Measurements from ENCODE around the gene CRADD. TPM values are rescaled to one million over a fixed set of nuclear protein-coding genes. Genes with fewer than 3 reads are reported as not detected.

Gene CRADD
- total RNA-seq, 4 donors from 2014 or later, result 11.8 to 49.5 (median 31.4) TPM

DNA sequence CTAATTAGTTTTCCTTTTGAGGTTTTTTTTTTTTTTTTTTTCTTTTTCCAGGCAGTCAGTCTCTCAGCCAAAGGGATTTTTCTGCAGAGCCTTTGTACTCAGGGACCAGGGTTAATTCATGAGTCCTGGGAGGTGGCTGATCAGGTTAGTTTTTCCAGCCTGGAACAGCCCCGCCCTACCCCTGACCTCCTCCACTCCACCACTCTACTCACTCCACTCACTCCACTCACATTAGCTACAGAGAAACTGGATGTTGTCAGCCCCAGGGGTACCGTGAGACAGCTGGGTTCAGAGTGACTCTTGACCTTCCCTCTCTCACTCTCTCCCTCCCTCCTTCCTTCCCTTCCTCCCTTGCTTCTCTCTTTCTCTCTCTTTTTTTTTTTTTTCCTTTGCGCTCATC lies 161.0 kb downstream of the CRADD start:
- Histone ChIP-seq H3K27me3 (no peaks in the 10 kb centered on the region), H3K9me3 (no peaks in the 10 kb centered on the region), H3K27ac (no peak overlapping the region), H3K4me1 (peaks cover 0 to 8% (median 0%) of the 10 kb centered on the region in 3 donors), H3K4me3 (no peak overlapping the region), H3K36me3 (no peaks in the 10 kb centered on the region)
- WGBS, 2 donors (ENCODE audit: low coverage in 1 of 2), result 22 to 75% methylated on average over 1 to 3 of the region's 3 CpGs
- TF ChIP-seq POLR2A (IDR thresholded peaks at IDR 0.05) (no peak), EP300 (IDR thresholded peaks at IDR 0.05) (no peak), POLR2AphosphoS5 (IDR thresholded peaks at IDR 0.05) (no peak)
- TF ChIP-seq, protein P1, sequence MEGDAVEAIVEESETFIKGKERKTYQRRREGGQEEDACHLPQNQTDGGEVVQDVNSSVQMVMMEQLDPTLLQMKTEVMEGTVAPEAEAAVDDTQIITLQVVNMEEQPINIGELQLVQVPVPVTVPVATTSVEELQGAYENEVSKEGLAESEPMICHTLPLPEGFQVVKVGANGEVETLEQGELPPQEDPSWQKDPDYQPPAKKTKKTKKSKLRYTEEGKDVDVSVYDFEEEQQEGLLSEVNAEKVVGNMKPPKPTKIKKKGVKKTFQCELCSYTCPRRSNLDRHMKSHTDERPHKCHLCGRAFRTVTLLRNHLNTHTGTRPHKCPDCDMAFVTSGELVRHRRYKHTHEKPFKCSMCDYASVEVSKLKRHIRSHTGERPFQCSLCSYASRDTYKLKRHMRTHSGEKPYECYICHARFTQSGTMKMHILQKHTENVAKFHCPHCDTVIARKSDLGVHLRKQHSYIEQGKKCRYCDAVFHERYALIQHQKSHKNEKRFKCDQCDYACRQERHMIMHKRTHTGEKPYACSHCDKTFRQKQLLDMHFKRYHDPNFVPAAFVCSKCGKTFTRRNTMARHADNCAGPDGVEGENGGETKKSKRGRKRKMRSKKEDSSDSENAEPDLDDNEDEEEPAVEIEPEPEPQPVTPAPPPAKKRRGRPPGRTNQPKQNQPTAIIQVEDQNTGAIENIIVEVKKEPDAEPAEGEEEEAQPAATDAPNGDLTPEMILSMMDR (IDR thresholded peaks at IDR 0.05), result no peak
- ATAC-seq, result no peak

DNA sequence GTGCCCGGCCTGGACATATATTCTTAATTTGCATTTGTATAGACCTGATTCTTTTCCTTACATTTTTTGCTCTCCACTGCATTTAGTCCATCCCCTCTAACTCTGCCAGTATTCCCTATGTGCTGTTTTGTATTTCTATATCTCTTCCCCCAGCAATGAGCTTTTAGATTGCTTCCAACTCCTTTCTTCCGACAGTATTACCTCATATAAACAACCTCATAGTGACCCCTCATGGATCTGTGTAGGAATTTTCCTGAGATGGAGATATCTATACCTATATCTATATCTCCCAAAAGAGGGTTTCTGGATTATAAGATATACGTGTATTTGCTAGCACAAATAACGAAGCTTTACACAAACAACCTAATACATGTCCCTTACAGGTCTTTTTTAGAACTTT lies 161.9 kb downstream of the CRADD start:
- Histone ChIP-seq H3K4me3 (no peak overlapping the region), H3K27ac (no peak overlapping the region), H3K4me1 (peaks cover 0 to 8% (median 0%) of the 10 kb centered on the region in 3 donors), H3K9me3 (no peaks in the 10 kb centered on the region), H3K36me3 (no peaks in the 10 kb centered on the region), H3K27me3 (no peaks in the 10 kb centered on the region)
- TF ChIP-seq POLR2AphosphoS5 (IDR thresholded peaks at IDR 0.05) (no peak), POLR2A (IDR thresholded peaks at IDR 0.05) (no peak), EP300 (IDR thresholded peaks at IDR 0.05) (no peak)
- TF ChIP-seq, protein P1 (IDR thresholded peaks at IDR 0.05), result no peak
- WGBS, 2 donors (ENCODE audit: low coverage in 1 of 2), result 88 to 89% methylated on average over 4 of the region's 4 CpGs
- no peak for ATAC-seq

DNA sequence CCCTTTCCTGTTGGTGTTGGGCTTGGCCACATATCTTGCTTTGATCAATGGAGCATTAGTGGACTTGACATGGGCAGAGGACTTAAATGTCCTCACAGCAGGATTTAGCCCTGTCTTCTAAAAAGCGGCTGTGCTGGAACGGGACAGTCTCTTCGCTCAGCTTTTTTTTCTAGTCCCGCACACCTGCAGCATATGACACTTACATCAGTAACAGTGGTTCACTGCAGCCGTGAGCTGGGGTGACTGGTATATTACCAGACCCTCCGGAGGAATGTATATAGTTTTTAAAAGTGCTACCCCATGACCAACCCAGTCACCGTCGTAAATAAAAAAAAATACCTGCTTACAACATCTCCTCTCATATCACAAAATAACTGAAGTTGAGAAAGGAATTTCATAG lies 164.5 kb downstream of the CRADD start:
- 95 to 98% methylated on average over 8 of the region's 8 CpGs for WGBS, 2 donors (ENCODE audit: low coverage in 1 of 2)
- H3K36me3 ChIP-seq, result no peaks in the 10 kb centered on the region
- H3K4me3 ChIP-seq, result no peak overlapping the region
- TF ChIP-seq POLR2AphosphoS5 (IDR thresholded peaks at IDR 0.05), result no peak
- no peak for TF ChIP-seq POLR2A (IDR thresholded peaks at IDR 0.05)
- TF ChIP-seq EP300 (IDR thresholded peaks at IDR 0.05), result no peak
- TF ChIP-seq, protein P1 (IDR thresholded peaks at IDR 0.05), result no peak
- no peak for ATAC-seq
- H3K27ac ChIP-seq, result no peak overlapping the region
- H3K4me1 ChIP-seq, result peaks cover 0 to 8% (median 0%) of the 10 kb centered on the region in 3 donors
- H3K9me3 ChIP-seq, result no peaks in the 10 kb centered on the region
- H3K27me3 ChIP-seq, result no peaks in the 10 kb centered on the region

DNA sequence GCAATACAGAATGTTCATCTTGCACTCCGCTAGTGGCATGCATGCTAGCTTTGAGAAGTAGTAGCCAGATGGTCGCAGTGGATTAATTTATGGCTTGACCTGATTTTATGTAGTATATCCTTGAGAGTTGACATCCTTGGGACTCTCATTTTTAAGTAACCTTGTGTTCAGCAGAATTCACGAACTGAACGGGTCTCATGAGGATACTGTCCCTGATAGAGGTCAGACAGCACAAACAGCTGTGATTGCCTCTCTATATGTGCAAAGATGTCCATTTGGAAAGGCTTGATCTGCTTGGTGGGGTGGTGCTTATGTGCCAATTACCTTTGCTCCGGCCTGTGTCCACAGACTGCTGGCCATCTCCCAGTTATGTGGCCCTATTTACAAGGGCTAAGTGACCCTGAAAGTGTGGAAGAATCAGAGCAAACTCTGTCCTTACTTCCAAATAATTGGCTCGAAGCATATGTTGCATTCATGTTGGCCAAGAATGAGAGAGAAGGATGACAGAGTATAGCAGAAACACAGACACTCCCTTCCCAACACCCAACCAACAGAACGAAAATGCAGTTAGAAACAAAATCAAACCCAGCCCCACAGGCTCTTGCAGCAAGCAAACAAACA lies 167.1 kb downstream of the CRADD start:
- Histone ChIP-seq H3K9me3 (no peaks in the 10 kb centered on the region), H3K27me3 (no peaks in the 10 kb centered on the region), H3K4me3 (no peak overlapping the region), H3K36me3 (no peaks in the 10 kb centered on the region), H3K27ac (no peak overlapping the region), H3K4me1 (peaks cover 0 to 4% (median 0%) of the 10 kb centered on the region in 3 donors)
- TF ChIP-seq, protein P1 (IDR thresholded peaks at IDR 0.05), result no peak
- TF ChIP-seq POLR2A (IDR thresholded peaks at IDR 0.05), result no peak
- TF ChIP-seq EP300 (IDR thresholded peaks at IDR 0.05), result no peak
- TF ChIP-seq POLR2AphosphoS5 (IDR thresholded peaks at IDR 0.05), result no peak
- 86 to 89% methylated on average over 4 of the region's 7 CpGs for WGBS, 2 donors (ENCODE audit: low coverage in 1 of 2)
- ATAC-seq, result no peak

DNA sequence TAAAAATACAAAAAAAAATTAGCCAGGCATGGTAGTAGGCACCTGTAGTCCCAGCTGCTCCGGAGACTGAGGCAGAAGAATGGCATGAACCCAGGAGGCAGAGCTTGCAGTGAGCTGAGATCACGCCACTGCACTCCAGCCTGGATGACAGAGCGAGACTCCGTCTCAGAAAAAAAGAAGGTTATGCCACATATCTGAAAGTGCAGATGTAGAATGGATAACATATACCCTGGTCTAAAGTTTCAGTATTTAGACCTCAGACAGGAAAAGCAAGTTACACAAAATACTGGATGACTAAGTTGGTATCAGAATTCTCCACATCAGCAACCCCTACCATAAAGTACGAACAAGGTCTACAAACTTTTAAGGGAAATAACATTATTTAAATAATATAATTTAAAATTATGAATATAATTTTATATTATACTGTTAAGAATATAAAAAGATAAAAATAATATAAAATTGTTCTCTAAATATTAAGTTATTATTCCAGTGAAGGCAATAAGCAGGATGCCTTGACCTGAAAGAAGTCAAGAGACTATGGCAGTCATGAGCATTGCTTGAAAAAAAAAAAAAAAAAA lies 169.9 kb downstream of the CRADD start:
- H3K36me3 ChIP-seq, result peaks cover 0 to 6% of the 10 kb centered on the region in 2 donors
- no peaks in the 10 kb centered on the region for H3K9me3 ChIP-seq
- TF ChIP-seq EP300 (IDR thresholded peaks at IDR 0.05) (no peak), POLR2AphosphoS5 (IDR thresholded peaks at IDR 0.05) (no peak), POLR2A (IDR thresholded peaks at IDR 0.05) (no peak)
- TF ChIP-seq, protein P1 (IDR thresholded peaks at IDR 0.05), result no peak
- no peak overlapping the region for H3K4me3 ChIP-seq
- no peak overlapping the region for H3K27ac ChIP-seq
- H3K4me1 ChIP-seq, result peaks cover 0 to 4% (median 0%) of the 10 kb centered on the region in 3 donors
- no peaks in the 10 kb centered on the region for H3K27me3 ChIP-seq
- WGBS, 2 donors (ENCODE audit: low coverage in 1 of 2), result 94 to 98% methylated on average over 4 of the region's 5 CpGs
- ATAC-seq, result no peak
